ENCODE results near the gene NUP88. TPM values are rescaled to one million over a fixed set of nuclear protein-coding genes. Genes with fewer than 3 reads are reported as not detected.

Gene NUP88
- total RNA-seq, 8 experiments from 2014 or later, result 42.0 to 146 (median 64.9) TPM

Other genes starting within 250 kb of the NUP88 start
- gene ZNF594, start 227.8 kb downstream of the NUP88 start, total RNA-seq, result 10 to 100 TPM in 7 of 8 experiments, 1 to 10 TPM in 1; 9.5 to 18.9 (median 14.0) TPM
- gene SCIMP, start 184.8 kb downstream of the NUP88 start, total RNA-seq, result 1 to 10 TPM in 1 of 8 experiments, under 1 TPM in 6, not detected in 1; 0.21 to 1.2 (median 0.43) TPM
- 10 to 100 TPM; 38.5 to 65.4 (median 47.4) TPM for gene RABEP1, start 137.4 kb downstream of the NUP88 start, total RNA-seq
- 100 to 1,000 TPM in 4 of 8 experiments, 10 to 100 TPM in 4; 54.7 to 126 (median 99.1) TPM for gene RPAIN, start 520 bp upstream of the NUP88 start, total RNA-seq
- gene C1QBP, start 19.5 kb upstream of the NUP88 start, total RNA-seq, result 100 to 1,000 TPM in 6 of 8 experiments, 10 to 100 TPM in 2; 92.1 to 408 (median 133) TPM
- 10 to 100 TPM in 4 of 8 experiments, 1 to 10 TPM in 4; 6.6 to 34.9 (median 11.9) TPM for gene DHX33, start 49.3 kb upstream of the NUP88 start, total RNA-seq
- 10 to 100 TPM; 30.1 to 54.8 (median 40.2) TPM for gene DERL2, start 66.5 kb upstream of the NUP88 start, total RNA-seq
- 10 to 100 TPM; 19.6 to 25.5 (median 21.1) TPM for gene MIS12, start 66.9 kb upstream of the NUP88 start, total RNA-seq
- 100 to 1,000 TPM in 1 of 8 experiments, 10 to 100 TPM in 6, 1 to 10 TPM in 1; 8.4 to 993 (median 67.8) TPM for gene NLRP1, start 164.8 kb upstream of the NUP88 start, total RNA-seq